H9 (cell line): Measurements from ENCODE around the gene KRTAP9-1. TPM values are rescaled to one million over a fixed set of nuclear protein-coding genes. Genes with fewer than 3 reads are reported as not detected.

ENCODE experiments used
- DNase-seq: peaks from one replicate; pipeline ENCODE4 v3.0.0-alpha.2; 2017
- H2AFZ ChIP-seq: one replicate; pipeline ENCODE4 v1.6.1; 2013; ENCODE audit warnings: mild to moderate bottlenecking, low read length, control low read depth, moderate library complexity
- H2AK5ac ChIP-seq: 2 replicates; pipeline ENCODE4 v1.6.1; 2013; ENCODE audit warnings: low read length, control low read depth, mixed read lengths; ENCODE audit not compliant: insufficient read length
- H2BK120ac ChIP-seq: one replicate; pipeline ENCODE4 v1.6.1; 2013; ENCODE audit warnings: low read depth, mild to moderate bottlenecking, low read length, control low read depth, inconsistent platforms; ENCODE audit not compliant: poor library complexity, severe bottlenecking
- H2BK12ac ChIP-seq: 2 replicates; pipeline ENCODE4 v1.6.1; 2013; ENCODE audit warnings: low read length, control low read depth, mixed read lengths, low read depth; ENCODE audit not compliant: insufficient read length
- H2BK15ac ChIP-seq: 2 replicates; pipeline ENCODE4 v1.6.1; 2013; ENCODE audit warnings: low read depth, low read length, control low read depth
- H2BK20ac ChIP-seq: one replicate; pipeline ENCODE4 v1.6.1; 2013; ENCODE audit warnings: low read depth, mild to moderate bottlenecking, low read length, control low read depth, inconsistent platforms; ENCODE audit not compliant: poor library complexity, severe bottlenecking
- H2BK5ac ChIP-seq: 2 replicates; pipeline ENCODE4 v1.6.1; 2013; ENCODE audit warnings: low read length, control low read depth, mixed read lengths; ENCODE audit not compliant: insufficient read length
- H3K14ac ChIP-seq: 2 replicates; pipeline ENCODE4 v1.6.1; 2013; ENCODE audit warnings: low read length, control low read depth; ENCODE audit not compliant: insufficient read depth
- H3K18ac ChIP-seq: 2 replicates; pipeline ENCODE4 v1.6.1; 2013; ENCODE audit warnings: low read depth, mild to moderate bottlenecking, mixed read lengths, low read length, control low read depth; ENCODE audit not compliant: insufficient read length
- H3K23ac ChIP-seq: 2 replicates; pipeline ENCODE4 v1.6.1; 2013; ENCODE audit warnings: low read length, control low read depth, mixed read lengths, low read depth; ENCODE audit not compliant: insufficient read length
- H3K23me2 ChIP-seq: 2 replicates; pipeline ENCODE4 v1.6.1; 2013; ENCODE audit warnings: low read depth, mild to moderate bottlenecking, mixed read lengths, low read length, control low read depth; ENCODE audit not compliant: insufficient read length, poor library complexity, severe bottlenecking
- H3K27ac ChIP-seq: 2 replicates; pipeline ENCODE4 v1.5.1; 2013; ENCODE audit warnings: low read length, control low read depth, mixed read lengths, low read depth; ENCODE audit not compliant: insufficient read length
- H3K27me3 ChIP-seq: 2 replicates; pipeline ENCODE4 v1.6.1; 2013; ENCODE audit warnings: low read length, control low read depth, inconsistent platforms; ENCODE audit not compliant: insufficient read depth
- H3K4ac ChIP-seq: 2 replicates; pipeline ENCODE4 v1.6.1; 2013; ENCODE audit warnings: low read depth, mild to moderate bottlenecking, control low read depth, inconsistent platforms, low read length, moderate library complexity
- H3K4me1 ChIP-seq: 2 replicates; pipeline ENCODE4 v1.6.1; 2013; ENCODE audit warnings: low read length, control low read depth, inconsistent platforms; ENCODE audit not compliant: insufficient read depth
- H3K4me2 ChIP-seq: 2 replicates; pipeline ENCODE4 v1.6.1; 2013; ENCODE audit warnings: low read length, control low read depth, mixed read lengths; ENCODE audit not compliant: insufficient read length, insufficient read depth
- H3K56ac ChIP-seq: 2 replicates; pipeline ENCODE4 v1.6.1; 2013; ENCODE audit warnings: low read depth, mild to moderate bottlenecking, mixed read lengths, low read length, control low read depth; ENCODE audit not compliant: insufficient read length
- H3K79me1 ChIP-seq: 2 replicates; pipeline ENCODE4 v1.6.1; 2013; ENCODE audit warnings: low read depth, mild to moderate bottlenecking, moderate library complexity, low read length, control low read depth, inconsistent platforms; ENCODE audit not compliant: insufficient read depth, poor library complexity, severe bottlenecking
- H3K79me2 ChIP-seq: 2 replicates; pipeline ENCODE4 v1.6.1; 2013; ENCODE audit warnings: low read length, control low read depth, inconsistent platforms; ENCODE audit not compliant: insufficient read depth
- H3K9ac ChIP-seq: 2 replicates; pipeline ENCODE4 v1.6.1; 2013; ENCODE audit warnings: low read length, control low read depth, mixed read lengths; ENCODE audit not compliant: insufficient read length; ENCODE audit errors: extremely low read depth
- H3K9me3 ChIP-seq: one replicate; pipeline ENCODE4 v1.6.1; 2013; ENCODE audit warnings: low read depth, low read length, inconsistent platforms; ENCODE audit not compliant: control insufficient read depth
- H3T11ph ChIP-seq: one replicate; pipeline ENCODE4 v1.6.1; 2013; ENCODE audit warnings: mild to moderate bottlenecking, low read length, control low read depth, inconsistent platforms
- H4K20me1 ChIP-seq: one replicate; pipeline ENCODE4 v1.6.1; 2013; ENCODE audit not compliant: control insufficient read depth, insufficient read length, insufficient read depth
- H4K5ac ChIP-seq: 2 replicates; pipeline ENCODE4 v1.6.1; 2013; ENCODE audit warnings: low read depth, mild to moderate bottlenecking, mixed read lengths, low read length, control low read depth; ENCODE audit not compliant: insufficient read length
- H4K8ac ChIP-seq: replicated peaks from 2 replicates; pipeline ENCODE4 v1.6.1; 2013; ENCODE audit warnings: low read length, control low read depth, mixed read lengths, low read depth; ENCODE audit not compliant: insufficient read length
- H4K91ac ChIP-seq: 2 replicates; pipeline ENCODE4 v1.6.1; 2013; ENCODE audit warnings: low read depth, mild to moderate bottlenecking, moderate library complexity, mixed read lengths, low read length, control low read depth; ENCODE audit not compliant: insufficient read length
- H3K27ac Mint-ChIP-seq, 3 experiments: 2 replicates in 2 of 3; 3 replicates in 1 of 3; pipeline ENCODE4 v1.8.0; 2020 to 2021; ENCODE audit warnings: mixed read lengths in 3 of 3, mild to moderate bottlenecking in 1 of 3, moderate library complexity in 1 of 3
- H3K27me3 Mint-ChIP-seq: 2 replicates; pipeline ENCODE4 v1.8.0; 2021; ENCODE audit warnings: low read depth, mild to moderate bottlenecking, moderate library complexity, mixed read lengths
- H3K36me3 Mint-ChIP-seq, 3 experiments: 2 replicates in 2 of 3; 3 replicates in 1 of 3; pipeline ENCODE4 v1.8.0; 2020 to 2021; ENCODE audit warnings: low read depth in 3 of 3, mixed read lengths in 3 of 3; ENCODE audit not compliant: insufficient read depth in 1 of 3
- H3K4me1 Mint-ChIP-seq, 2 experiments: 2 replicates each; pipeline ENCODE4 v1.8.0; 2020; ENCODE audit warnings: mixed read lengths in 2 of 2
- H3K4me3 Mint-ChIP-seq, 2 experiments: 2 replicates in 1 of 2; 3 replicates in 1 of 2; pipeline ENCODE4 v1.8.0; 2020 to 2021; ENCODE audit warnings: mild to moderate bottlenecking in 2 of 2, mixed read lengths in 2 of 2, moderate library complexity in 1 of 2
- H3K9me3 Mint-ChIP-seq, 2 experiments: 2 replicates in 1 of 2; 3 replicates in 1 of 2; pipeline ENCODE4 v1.8.0; 2020; ENCODE audit warnings: mild to moderate bottlenecking in 2 of 2, mixed read lengths in 2 of 2, moderate library complexity in 1 of 2
- CTCF ChIP-seq: fragments of 200-600 bp; sonication (generic); conservative IDR thresholded peaks from 3 replicates; pipeline ENCODE4 v1.8.0; 2021; ENCODE audit warnings: antibody characterized with exemption, mild to moderate bottlenecking
- WGBS: extraction: QIAGEN DNeasy Blood & Tissue Kit; methylation state at CpG from one replicate; pipeline ENCODE4 v1.1.7; 2013; ENCODE audit warnings: missing lambda C conversion rate, low lambda C conversion rate, mixed read lengths; ENCODE audit not compliant: insufficient read length; ENCODE audit errors: extremely low coverage; 5-methylcytosine and 5-hydroxymethylcytosine counted together
- total RNA-seq: library from RNA; stranded (reverse); gene quantifications from 2 replicates; pipeline ENCODE4 v1.2.1, GENCODE V29; 2021

The KRTAP9-1 gene
- total RNA-seq, 1 experiment from 2014 or later = not detected

- no CpG with 5 or more reads among the region's 1 CpG for WGBS
- H2BK20ac ChIP-seq = no peak overlapping the region
- H3K36me3 Mint-ChIP-seq = no peaks in the 10 kb centered on the region; a peak in 1 of 7 replicates
- peaks cover 0 to 2% of the 10 kb centered on the region in 2 experiments; a peak in 1 of 4 replicates for H3K4me1 Mint-ChIP-seq
- H4K91ac ChIP-seq = no peak overlapping the region
- peaks cover 3% of the 10 kb centered on the region; the same call in 1 of the 2 replicates for H3K27me3 Mint-ChIP-seq
- H3T11ph ChIP-seq = no peak overlapping the region
- no peak overlapping the region for H3K4me2 ChIP-seq
- DNase-seq = no peak
- H3K23me2 ChIP-seq = no peaks in the 10 kb centered on the region
- TF ChIP-seq CTCF = no peak
- H2BK5ac ChIP-seq = no peak overlapping the region
- no peak overlapping the region for H3K27ac ChIP-seq
- no peaks in the 10 kb centered on the region for H3K4me1 ChIP-seq
- H3K9me3 ChIP-seq = no peaks in the 10 kb centered on the region
- H3K9me3 Mint-ChIP-seq = peaks cover 3 to 4% of the 10 kb centered on the region in 2 experiments; a peak in 2 of 5 replicates
- H2BK15ac ChIP-seq = no peak overlapping the region
- no peaks in the 10 kb centered on the region for H3K79me1 ChIP-seq
- H2BK12ac ChIP-seq = no peak overlapping the region
- H3K56ac ChIP-seq = no peak overlapping the region
- H3K18ac ChIP-seq = no peak overlapping the region
- H3K27me3 ChIP-seq = no peaks in the 10 kb centered on the region
- H4K5ac ChIP-seq = no peak overlapping the region
- H3K4ac ChIP-seq = no peak overlapping the region
- H4K20me1 ChIP-seq = no peaks in the 10 kb centered on the region
- no peak overlapping the region for H2AK5ac ChIP-seq
- H3K23ac ChIP-seq = no peak overlapping the region
- H2AFZ ChIP-seq = no peak overlapping the region
- no peak overlapping the region for H3K14ac ChIP-seq
- H3K27ac Mint-ChIP-seq = no peak overlapping the region
- no peak overlapping the region for H4K8ac ChIP-seq
- no peaks in the 10 kb centered on the region for H3K79me2 ChIP-seq
- H2BK120ac ChIP-seq = no peak overlapping the region
- H3K9ac ChIP-seq = no peak overlapping the region
- no peak overlapping the region for H3K4me3 Mint-ChIP-seq
Measured at GRCh38 chr17:41215681-41216080, 26.0 kb downstream of the KRTAP9-1 start.
